SK-N-SH (cell line): ENCODE measurements around the gene TFAP2D. TPM values are rescaled to one million over a fixed set of nuclear protein-coding genes. Genes with fewer than 3 reads are reported as not detected.

Experiments
- CTCF ChIA-PET: fragments of 300-600, 350-600 bp; formaldehyde crosslinking; extraction: SDS; loops from one replicate; lab custom pipeline; 2021; lab: Yijun Ruan, JAX
- POLR2A ChIA-PET: fragments of 350-600 bp; sonication (Branson Sonifier 250); formaldehyde crosslinking; extraction: SDS; loops from one replicate; lab custom pipeline; 2020; ENCODE audit warnings: antibody characterized with exemption, inconsistent platforms; lab: Yijun Ruan, JAX
- DNase-seq: peaks from one replicate; pipeline ENCODE4 v3.0.0; 2012
- H2AFZ ChIP-seq: fragments of 200-600 bp; sonication (generic); 2 replicates; pipeline ENCODE4 v1.8.1; 2016; ENCODE audit warnings: antibody characterized with exemption, mild to moderate bottlenecking, low read depth
- H3F3A ChIP-seq: fragments of 200-600 bp; sonication (generic); replicated peaks from 2 replicates; pipeline ENCODE3; 2016; ENCODE audit warnings: antibody characterized with exemption, mild to moderate bottlenecking; ENCODE audit not compliant: insufficient read depth
- H3K27ac ChIP-seq, 2 experiments: fragments of 200-500 bp in 1 of 2; fragments of 200-600 bp in 1 of 2; sonication (Bioruptor generic) in 1 of 2; sonication (generic), shearing (Covaris generic) in 1 of 2; 2 replicates each; pipeline versions ENCODE4 v1.5.1 to v1.6.1; 2014 to 2016; ENCODE audit warnings: low read depth in 2 of 2, inconsistent platforms in 1 of 2, low read length in 1 of 2, mild to moderate bottlenecking in 1 of 2, mixed read lengths in 1 of 2
- H3K27me3 ChIP-seq: fragments of 200-600 bp; sonication (generic), shearing (Covaris generic); 2 replicates; pipeline ENCODE4 v1.6.1; 2016; ENCODE audit warnings: mixed run types; ENCODE audit not compliant: insufficient read depth
- H3K36me3 ChIP-seq, 2 experiments: fragments of 200-500 bp in 1 of 2; fragments of 200-600 bp in 1 of 2; sonication (Bioruptor generic) in 1 of 2; sonication (generic) in 1 of 2; replicated peaks in 1 of 2; 2 replicates each; pipeline versions ENCODE3 to v1.5.1; 2014 to 2016; ENCODE audit warnings: low read length in 1 of 2, mild to moderate bottlenecking in 1 of 2; ENCODE audit not compliant: insufficient read depth in 2 of 2, control insufficient read depth in 1 of 2
- H3K4me1 ChIP-seq, 2 experiments: fragments of 200-500 bp in 1 of 2; fragments of 200-600 bp in 1 of 2; sonication (Bioruptor generic) in 1 of 2; sonication (generic), shearing (Covaris generic) in 1 of 2; 2 replicates each; pipeline versions ENCODE4 v1.5.1 to v1.6.1; 2014 to 2016; ENCODE audit warnings: low read depth in 1 of 2, low read length in 1 of 2, mixed run types in 1 of 2; ENCODE audit not compliant: insufficient read depth in 2 of 2, control insufficient read depth in 1 of 2
- H3K4me2 ChIP-seq: fragments of 200-600 bp; sonication (generic), shearing (Covaris generic); 2 replicates; pipeline ENCODE4 v1.6.1; 2017; ENCODE audit warnings: mixed run types
- H3K4me3 ChIP-seq, 2 experiments: fragments of 200-500 bp in 1 of 2; fragments of 200-600 bp in 1 of 2; sonication (Bioruptor generic) in 1 of 2; sonication (generic), shearing (Covaris generic) in 1 of 2; 2 replicates each; pipeline versions ENCODE4 v1.5.1 to v1.8.1; 2014 to 2016; ENCODE audit warnings: low read depth in 2 of 2, inconsistent platforms in 1 of 2, low read length in 1 of 2, mild to moderate bottlenecking in 1 of 2, mixed read lengths in 1 of 2, moderate library complexity in 1 of 2
- H3K79me2 ChIP-seq: fragments of 200-600 bp; sonication (generic); 2 replicates; pipeline ENCODE4 v1.8.1; 2017; ENCODE audit warnings: mild to moderate bottlenecking; ENCODE audit not compliant: insufficient read depth
- H3K9ac ChIP-seq: fragments of 200-600 bp; sonication (generic); 2 replicates; pipeline ENCODE4 v1.6.1; 2017; ENCODE audit warnings: mixed run types
- H3K9me2 ChIP-seq: fragments of 200-600 bp; sonication (generic); 2 replicates; pipeline ENCODE4 v1.6.1; 2017; ENCODE audit warnings: mixed run types
- H3K9me3 ChIP-seq: fragments of 200-600 bp; sonication (generic); 2 replicates; pipeline ENCODE4 v1.6.1; 2017; ENCODE audit warnings: mixed run types, mild to moderate bottlenecking, moderate library complexity
- H4K20me1 ChIP-seq: fragments of 200-600 bp; sonication (generic); 2 replicates; pipeline ENCODE4 v1.6.1; 2017; ENCODE audit warnings: mild to moderate bottlenecking, mixed run types; ENCODE audit not compliant: insufficient read depth
- CHD2 ChIP-seq: fragments of 150-350 bp; IDR thresholded peaks from 2 replicates; pipeline ENCODE4 v1.6.1; 2018; ENCODE audit warnings: low read length; ENCODE audit not compliant: partially characterized antibody
- CTCF ChIP-seq: fragments of 200-600 bp; sonication (generic); IDR thresholded peaks from 2 replicates; pipeline ENCODE4 v1.6.1; 2017; ENCODE audit warnings: antibody characterized with exemption, mild to moderate bottlenecking, moderate library complexity
- ELF1 ChIP-seq: IDR thresholded peaks from 2 replicates; pipeline ENCODE4 v1.4.0; 2012
- EP300 ChIP-seq, 2 experiments: IDR thresholded peaks; 2 replicates each; pipeline versions ENCODE4 v1.4.0 to v1.6.1; 2012; ENCODE audit warnings: borderline replicate concordance in 1 of 2, low read depth in 1 of 2, low read length in 1 of 2
- EZH2phosphoT487 ChIP-seq: fragments of 200-600 bp; sonication (generic); IDR thresholded peaks from 2 replicates; pipeline ENCODE4 v1.6.1; 2017; ENCODE audit warnings: low read depth, mixed run types, mild to moderate bottlenecking, antibody characterized with exemption, moderate library complexity, borderline replicate concordance
- FOXJ3 ChIP-seq: sonication (generic); formaldehyde crosslinking; IDR thresholded peaks from 2 replicates; pipeline ENCODE4 v1.5.1; 2020; ENCODE audit warnings: mild to moderate bottlenecking, missing genetic modification reagents
- GABPA ChIP-seq: IDR thresholded peaks from 2 replicates; pipeline ENCODE4 v1.4.0; 2012; ENCODE audit warnings: low read depth, mild to moderate bottlenecking
- IRF3 ChIP-seq: fragments of 150-350 bp; IDR thresholded peaks from 2 replicates; pipeline ENCODE4 v1.6.1; 2016; ENCODE audit warnings: mild to moderate bottlenecking, low read depth, low read length
- JUND ChIP-seq: IDR thresholded peaks from 2 replicates; pipeline ENCODE4 v1.4.0; 2012
- MAX ChIP-seq: IDR thresholded peaks from 2 replicates; pipeline ENCODE4 v1.4.0; 2012; ENCODE audit warnings: low read depth
- MXI1 ChIP-seq: IDR thresholded peaks from 2 replicates; pipeline ENCODE4 v1.6.1; 2012; ENCODE audit warnings: mild to moderate bottlenecking, low read depth, low read length, improper control_type of control experiment
- RAD21 ChIP-seq: IDR thresholded peaks from 2 replicates; pipeline ENCODE4 v1.6.1; 2012; ENCODE audit warnings: mild to moderate bottlenecking, low read length
- SMC3 ChIP-seq: IDR thresholded peaks from 2 replicates; pipeline ENCODE4 v1.6.1; 2012; ENCODE audit warnings: low read depth, low read length, improper control_type of control experiment
- TAF1 ChIP-seq: IDR thresholded peaks from 2 replicates; pipeline ENCODE4 v1.6.1; 2012; ENCODE audit warnings: low read depth, mild to moderate bottlenecking, low read length, moderate library complexity, borderline replicate concordance
- USF2 ChIP-seq: fragments of 150-350 bp; IDR thresholded peaks from 2 replicates; pipeline ENCODE4 v1.6.1; 2017; ENCODE audit warnings: antibody characterized with exemption, low read length, low read depth, borderline replicate concordance
- WGBS: methylation state at CpG from one replicate; pipeline ENCODE4 v1.1.6; 2017; ENCODE audit warnings: low lambda C conversion rate; 5-methylcytosine and 5-hydroxymethylcytosine counted together
- polyA plus RNA-seq, 3 experiments: library from polyadenylated mRNA; depleted of rRNA; stranded (reverse); fragments of >200 nt; gene quantifications; 2 replicates each; pipeline ENCODE4 v1.2.3, GENCODE V29; 2012

TFAP2D gene
- polyA plus RNA-seq, 1 of the 3 experiments (the other 2 are of a cell fraction): not detected

- no peak for DNase-seq
- Histone ChIP-seq H3K36me3 (no peaks in the 10 kb centered on the region), H3K27me3 (no peaks in the 10 kb centered on the region), H3K9me2 (no peaks in the 10 kb centered on the region), H3K4me3 (no peak overlapping the region), H3F3A (no peaks in the 10 kb centered on the region), H3K27ac (no peak overlapping the region), H3K4me2 (no peak overlapping the region), H3K4me1 (no peaks in the 10 kb centered on the region; a peak in 1 of 4 replicates), H2AFZ (no peak overlapping the region), H3K9ac (no peak overlapping the region), H3K79me2 (no peaks in the 10 kb centered on the region), H4K20me1 (no peaks in the 10 kb centered on the region), H3K9me3 (no peaks in the 10 kb centered on the region)
- ChIA-PET POLR2A (no interaction called here), CTCF (interaction anchor here (0.7 to 0.8 kb wide), 2 partner anchors 9 to 11 kb away, joined by 3 to 4 read pairs; no protein-coding TSS in a partner anchor)
- 63% methylated on average over 24 of the region's 24 CpGs for WGBS
- no peak for TF ChIP-seq MXI1
- no peak for TF ChIP-seq SMC3
- TF ChIP-seq RAD21: no peak
- no peak for TF ChIP-seq EZH2phosphoT487
- TF ChIP-seq CTCF: no peak
- no peak for TF ChIP-seq MAX
- no peak for TF ChIP-seq TAF1
- no peak for TF ChIP-seq IRF3
- no peak for TF ChIP-seq GABPA
- TF ChIP-seq ELF1: no peak
- TF ChIP-seq USF2: no peak
- TF ChIP-seq JUND: no peak
- no peak for TF ChIP-seq EP300 (IDR thresholded peaks at IDR 0.05; ENCODE audit: borderline replicate concordance in 1 of 2, low read depth in 1 of 2, low read length in 1 of 2)
- TF ChIP-seq CHD2: no peak
- no peak for TF ChIP-seq FOXJ3 (CRISPR knock-in tag)
Observed at GRCh38 chr6:50722829-50723554, 9.7 kb downstream of the TFAP2D start.
